GM12875 (cell line): ENCODE data around the gene GOLGA6L10.
"Not testable (repeated sequence)": the region's sequence is repeated elsewhere in the genome, so short reads cannot be mapped to it uniquely, and the experiment has no call there.

Source experiments
- H3K4me3 ChIP-seq: one replicate; pipeline ENCODE4 v1.5.1; 2011; ENCODE audit warnings: low read depth, low read length, control low read depth
- CTCF ChIP-seq: IDR thresholded peaks from 2 replicates; pipeline ENCODE4 v1.5.1; 2011; ENCODE audit warnings: low read depth, mild to moderate bottlenecking, control low read depth, inconsistent platforms, low read length, moderate library complexity, borderline replicate concordance; ENCODE audit not compliant: insufficient read depth

The GOLGA6L10 gene

DNA sequence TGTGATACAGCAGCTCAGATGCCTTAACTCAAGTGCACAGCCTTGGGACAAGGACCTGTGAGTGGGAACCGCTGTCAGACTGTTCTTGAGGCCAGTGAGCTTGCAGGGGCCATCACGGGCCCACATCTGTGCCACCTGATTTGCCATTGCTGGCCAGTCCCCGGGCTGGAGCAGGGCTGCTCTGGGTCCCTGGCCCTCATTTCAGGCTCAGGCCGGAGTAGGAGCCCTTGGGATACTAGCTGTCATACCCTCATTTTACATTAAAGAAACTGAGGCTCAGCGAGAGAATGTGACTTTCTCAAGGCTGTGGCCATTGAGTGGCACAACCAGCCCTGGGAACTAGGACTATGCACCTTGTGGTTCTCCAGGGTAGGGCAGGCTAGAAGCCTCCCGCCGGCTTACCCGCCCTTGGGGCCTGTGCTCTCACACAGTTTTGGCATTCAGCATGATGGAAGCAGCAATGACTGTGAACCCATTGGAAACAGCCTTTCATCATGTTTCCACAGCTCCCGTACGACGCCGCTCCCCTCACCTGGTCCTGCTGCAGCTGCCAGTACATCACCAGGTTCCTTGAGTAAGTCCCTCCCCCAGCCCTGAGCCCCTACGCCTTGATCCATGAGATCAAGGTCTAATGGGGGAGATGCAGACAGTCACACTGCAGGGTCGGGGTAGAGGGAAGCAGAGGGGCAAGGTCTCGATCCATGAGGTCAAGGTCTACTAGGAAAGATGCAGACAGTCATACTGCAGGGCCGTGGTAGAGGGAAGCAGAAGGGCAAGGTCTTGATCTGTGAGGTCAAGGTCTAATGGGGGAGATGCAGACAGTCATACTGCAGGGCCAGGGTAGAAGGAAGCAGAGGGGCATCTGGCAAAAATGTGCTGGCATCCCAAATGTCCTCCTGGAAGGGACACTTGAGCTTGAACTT lies 42.2 kb downstream of the GOLGA6L10 start:
- H3K4me3 ChIP-seq: no peak overlapping the region
- peak; percentile 12; the same call in 1 of the 2 replicates for TF ChIP-seq CTCF

GRCh38 chr15:82305621-82306048 lies 43.6 kb downstream of the GOLGA6L10 start:
- no peak for TF ChIP-seq CTCF
- H3K4me3 ChIP-seq: no peak overlapping the region

DNA sequence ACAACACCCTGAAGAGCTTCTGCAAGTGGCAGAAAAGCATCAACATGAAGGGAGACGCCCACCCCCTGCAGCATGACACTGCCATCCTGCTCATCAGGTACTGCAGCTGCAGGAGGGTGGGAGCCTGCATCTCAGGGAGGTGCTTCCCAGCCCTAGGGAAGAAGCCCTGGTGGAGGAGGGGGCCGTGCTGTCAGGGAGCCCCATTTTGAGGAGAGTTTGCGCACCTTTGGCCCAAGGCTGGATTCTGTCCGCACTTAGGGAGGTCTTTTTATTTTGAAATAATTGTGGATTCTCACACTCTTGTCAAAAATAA lies 44.5 kb downstream of the GOLGA6L10 start:
- H3K4me3 ChIP-seq: no peak overlapping the region
- no peak for TF ChIP-seq CTCF

- no peak overlapping the region for H3K4me3 ChIP-seq
- no peak for TF ChIP-seq CTCF
Measured at GRCh38 chr15:82303956-82304777, 45.1 kb downstream of the GOLGA6L10 start.

DNA sequence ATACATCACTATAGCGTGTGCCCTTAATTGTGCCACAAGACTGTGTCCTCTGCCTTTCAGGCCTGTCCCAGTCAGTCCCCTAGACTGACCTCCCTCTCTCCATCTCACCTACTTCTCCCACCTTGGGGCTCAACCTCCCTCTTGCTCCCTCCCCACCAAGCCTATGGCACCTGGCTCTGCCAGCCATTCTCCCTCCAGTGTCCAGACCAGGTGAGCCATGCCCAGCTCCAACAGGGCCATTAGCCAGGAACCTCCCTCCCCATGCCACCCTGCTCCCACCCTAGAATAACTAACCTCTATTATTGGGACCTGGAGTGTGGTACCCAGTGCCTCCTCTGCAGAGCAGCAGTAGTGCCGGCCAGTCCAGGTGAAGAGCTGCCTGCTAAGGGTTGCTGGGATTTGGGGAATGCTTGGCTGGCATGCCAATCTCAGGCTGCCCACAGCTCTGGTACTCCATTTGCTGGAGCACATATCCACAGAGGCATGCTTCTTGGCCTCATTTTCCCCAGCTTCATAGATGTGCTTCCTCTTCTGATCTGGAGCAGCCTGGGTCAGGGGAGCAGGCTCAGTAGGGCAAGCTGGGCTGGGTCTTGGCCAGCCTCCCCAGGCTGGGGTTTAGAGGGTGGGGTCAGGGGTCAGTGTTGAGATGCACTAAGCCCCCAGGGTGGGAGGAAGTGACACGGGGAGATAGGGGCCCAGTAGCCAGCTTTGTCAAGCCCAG lies 47.8 kb downstream of the GOLGA6L10 start:
- no peak for TF ChIP-seq CTCF
- no peak overlapping the region for H3K4me3 ChIP-seq

DNA sequence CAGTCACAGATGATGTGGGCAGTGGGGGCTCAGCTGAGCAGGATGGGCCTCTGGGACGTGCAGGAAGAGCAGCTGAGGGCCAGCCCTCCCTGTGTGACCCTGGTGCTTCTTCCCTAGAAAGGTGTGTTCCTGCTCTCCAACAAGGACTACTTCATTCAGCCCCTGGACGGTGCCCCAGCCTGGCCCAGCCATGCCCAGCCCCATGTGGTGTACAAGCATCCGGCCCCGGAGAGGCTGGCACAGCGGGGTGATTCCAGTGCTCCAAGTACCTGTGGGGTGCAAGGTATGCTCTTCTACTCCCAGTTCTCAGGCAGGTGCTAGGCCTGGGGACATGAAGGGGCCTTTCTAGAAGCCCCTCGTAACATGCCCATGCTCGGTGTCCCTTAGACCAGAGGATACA lies 48.4 kb downstream of the GOLGA6L10 start:
- no peak for TF ChIP-seq CTCF
- no peak overlapping the region for H3K4me3 ChIP-seq

GRCh38 chr15:82300326-82300725 lies 48.9 kb downstream of the GOLGA6L10 start:
- H3K4me3 ChIP-seq: not testable (repeated sequence)

- H3K4me3 ChIP-seq: not testable (repeated sequence)
Measured at GRCh38 chr15:82299511-82299914, 49.8 kb downstream of the GOLGA6L10 start.
